Osteocyte (in vitro differentiated cells): Measurements from ENCODE around the gene MRPL32. TPM values are rescaled to one million over a fixed set of nuclear protein-coding genes. Genes with fewer than 3 reads are reported as not detected.

Experiments used
- DNase-seq: peaks from one replicate; pipeline ENCODE4 v3.0.0; 2021; ENCODE audit warnings: mixed read lengths; ENCODE audit not compliant: unreplicated experiment; ENCODE audit errors: extremely low spot score
- H3K27ac Mint-ChIP-seq: one replicate; pipeline ENCODE4 v1.8.0; 2021; ENCODE audit warnings: mild to moderate bottlenecking, mixed read lengths; ENCODE audit not compliant: unreplicated experiment
- H3K27me3 Mint-ChIP-seq: one replicate; pipeline ENCODE4 v1.8.0; 2021; ENCODE audit warnings: mixed read lengths; ENCODE audit not compliant: unreplicated experiment
- H3K36me3 Mint-ChIP-seq: one replicate; pipeline ENCODE4 v1.8.0; 2021; ENCODE audit warnings: mixed read lengths; ENCODE audit not compliant: unreplicated experiment
- H3K4me1 Mint-ChIP-seq: one replicate; pipeline ENCODE4 v1.8.0; 2021; ENCODE audit warnings: mixed read lengths; ENCODE audit not compliant: unreplicated experiment
- H3K4me3 Mint-ChIP-seq: one replicate; pipeline ENCODE4 v1.8.0; 2021; ENCODE audit warnings: mild to moderate bottlenecking, moderate library complexity, mixed read lengths; ENCODE audit not compliant: unreplicated experiment
- H3K9me3 Mint-ChIP-seq: one replicate; pipeline ENCODE4 v1.8.0; 2021; ENCODE audit warnings: mixed read lengths; ENCODE audit not compliant: unreplicated experiment
- CTCF ChIP-seq: fragments of 200-600 bp; sonication (generic); IDR thresholded peaks from 2 replicates; pipeline ENCODE4 v1.5.0; 2021; ENCODE audit warnings: antibody characterized with exemption, mild to moderate bottlenecking, moderate library complexity
- total RNA-seq: library from RNA; stranded (reverse); gene quantifications from 2 replicates; pipeline ENCODE4 v1.2.1, GENCODE V29; 2021

Gene MRPL32
- total RNA-seq, 1 donor from 2014 or later = 49.0 TPM

- Mint-ChIP-seq H3K4me1 (peaks cover 9% of the 10 kb centered on the region), H3K9me3 (peaks cover 10% of the 10 kb centered on the region), H3K27me3 (peaks cover 15% of the 10 kb centered on the region), H3K27ac (no peak overlapping the region), H3K36me3 (peaks cover 5% of the 10 kb centered on the region), H3K4me3 (no peak overlapping the region)
- no peak for TF ChIP-seq CTCF
- DNase-seq = no peak
Observed at GRCh38 chr7:42893346-42894240, 38.6 kb upstream of the MRPL32 start.

- no peak for TF ChIP-seq CTCF
- Mint-ChIP-seq H3K27me3 (peaks cover 17% of the 10 kb centered on the region), H3K27ac (no peak overlapping the region), H3K9me3 (no peaks in the 10 kb centered on the region), H3K36me3 (no peaks in the 10 kb centered on the region), H3K4me1 (no peaks in the 10 kb centered on the region), H3K4me3 (no peak overlapping the region)
- no peak for DNase-seq
Observed at GRCh38 chr7:42900842-42901241, 31.3 kb upstream of the MRPL32 start.

- no peak for TF ChIP-seq CTCF
- Mint-ChIP-seq H3K27me3 (peaks cover 4% of the 10 kb centered on the region), H3K4me1 (peaks cover 2% of the 10 kb centered on the region), H3K27ac (no peak overlapping the region), H3K9me3 (no peaks in the 10 kb centered on the region), H3K36me3 (no peaks in the 10 kb centered on the region), H3K4me3 (no peak overlapping the region)
- no peak for DNase-seq
Observed at GRCh38 chr7:42902331-42902730, 29.8 kb upstream of the MRPL32 start.

GRCh38 chr7:42906181-42906580, 26.0 kb upstream of the MRPL32 start:
- H3K36me3 Mint-ChIP-seq = peaks cover 9% of the 10 kb centered on the region
- no peak overlapping the region for H3K4me3 Mint-ChIP-seq
- H3K27me3 Mint-ChIP-seq = peaks cover 3% of the 10 kb centered on the region
- H3K27ac Mint-ChIP-seq = no peak overlapping the region
- no peaks in the 10 kb centered on the region for H3K9me3 Mint-ChIP-seq
- peaks cover 18% of the 10 kb centered on the region for H3K4me1 Mint-ChIP-seq
- no peak for DNase-seq
- no peak for TF ChIP-seq CTCF

GRCh38 chr7:42907316-42907715, 24.9 kb upstream of the MRPL32 start:
- Mint-ChIP-seq H3K36me3 (peaks cover 9% of the 10 kb centered on the region), H3K4me1 (peaks cover 23% of the 10 kb centered on the region), H3K4me3 (no peak overlapping the region), H3K9me3 (no peaks in the 10 kb centered on the region), H3K27ac (peak overlapping the region; percentile 5), H3K27me3 (peaks cover 3% of the 10 kb centered on the region)
- DNase-seq = no peak
- no peak for TF ChIP-seq CTCF
